GM23248 (cell line): Measurements from ENCODE around the gene UMAD1.

Experiments used
- EZH2 ChIP-seq: fragments of 200-600 bp; sonication (generic); IDR thresholded peaks from 2 replicates; pipeline ENCODE4 v1.6.1; 2018; ENCODE audit warnings: antibody characterized with exemption, mild to moderate bottlenecking; ENCODE audit not compliant: insufficient read depth, poor library complexity, severe bottlenecking
- EZH2phosphoT487 ChIP-seq: fragments of 200-600 bp; sonication (generic); IDR thresholded peaks from 2 replicates; pipeline ENCODE4 v1.6.1; 2018; ENCODE audit warnings: antibody characterized with exemption, moderate library complexity, mild to moderate bottlenecking, low read depth; ENCODE audit not compliant: insufficient read depth

GRCh38 chr7:7895004-7895650, 254.6 kb downstream of the UMAD1 start:
- TF ChIP-seq EZH2: no peak
- no peak for TF ChIP-seq EZH2phosphoT487
